HepG2 (cell line): ENCODE measurements around the gene THBD.

ENCODE experiments used
- ATF7 ChIP-seq, 2 experiments: fragments of 450-650 bp in 1 of 2; sonication (generic) in 1 of 2; formaldehyde crosslinking in 1 of 2; IDR thresholded peaks; 2 replicates each; pipeline versions ENCODE4 v1.4.0 to v1.6.1; 2016 to 2020; ENCODE audit warnings: antibody characterized with exemption in 1 of 2, mild to moderate bottlenecking in 1 of 2, missing genetic modification reagents in 1 of 2
- EEA1 ChIP-seq: sonication (generic); formaldehyde crosslinking; IDR thresholded peaks from 2 replicates; pipeline ENCODE4 v1.5.1; 2020; ENCODE audit warnings: mild to moderate bottlenecking, missing genetic modification reagents, borderline replicate concordance
- EP300 ChIP-seq, 3 experiments: sonication (generic) in 1 of 3; formaldehyde crosslinking in 1 of 3; IDR thresholded peaks; 2 replicates each; pipeline versions ENCODE4 v1.5.1 to v1.6.1; 2011 to 2020; ENCODE audit warnings: low read depth in 2 of 3, low read length in 2 of 3, borderline replicate concordance in 1 of 3, improper control_type of control experiment in 1 of 3, mild to moderate bottlenecking in 1 of 3, missing genetic modification reagents in 1 of 3, moderate library complexity in 1 of 3
- FOXP1 ChIP-seq, 2 experiments: fragments of 450-650 bp in 1 of 2; IDR thresholded peaks; 2 replicates each; pipeline ENCODE4 v1.6.1; 2017 to 2018; ENCODE audit warnings: antibody characterized with exemption in 1 of 2
- HMG20B ChIP-seq: conservative IDR thresholded peaks from 2 replicates; pipeline ENCODE4 v1.6.1; 2016; ENCODE audit warnings: missing genetic modification reagents, missing compliant biosample characterization
- MEF2D ChIP-seq: sonication (generic); formaldehyde crosslinking; IDR thresholded peaks from 2 replicates; pipeline ENCODE4 v1.5.1; 2020; ENCODE audit warnings: mild to moderate bottlenecking, missing genetic modification reagents
- NRL ChIP-seq: sonication (generic); formaldehyde crosslinking; IDR thresholded peaks from 2 replicates; pipeline ENCODE4 v1.5.0; 2020; ENCODE audit warnings: missing genetic modification reagents, mild to moderate bottlenecking, moderate library complexity, borderline replicate concordance
- POLR2A ChIP-seq, 2 experiments: IDR thresholded peaks; 2 replicates each; pipeline ENCODE4 v1.6.1; 2011; ENCODE audit warnings: low read depth in 2 of 2, low read length in 2 of 2, mild to moderate bottlenecking in 1 of 2, moderate library complexity in 1 of 2; ENCODE audit not compliant: insufficient read depth in 1 of 2
- ZMYM3 ChIP-seq: sonication (generic); formaldehyde crosslinking; IDR thresholded peaks from 2 replicates; pipeline ENCODE4 v1.5.1; 2020; ENCODE audit warnings: mild to moderate bottlenecking, missing genetic modification reagents
- ZNF274 ChIP-seq: sonication (generic); formaldehyde crosslinking; IDR thresholded peaks from 2 replicates; pipeline ENCODE4 v1.5.1; 2020; ENCODE audit warnings: mild to moderate bottlenecking, missing genetic modification reagents
- ZNF543 ChIP-seq: sonication (generic); formaldehyde crosslinking; IDR thresholded peaks from 2 replicates; pipeline ENCODE4 v1.4.0; 2020; ENCODE audit warnings: mild to moderate bottlenecking, missing genetic modification reagents
- ZNF616 ChIP-seq: sonication (generic); formaldehyde crosslinking; IDR thresholded peaks from 2 replicates; pipeline ENCODE4 v1.5.0; 2020; ENCODE audit warnings: low read depth, mild to moderate bottlenecking, missing genetic modification reagents
- TF ChIP-seq, protein P1 (sequence below): sonication (generic); formaldehyde crosslinking; IDR thresholded peaks from 2 replicates; pipeline ENCODE4 v1.5.0; 2020; ENCODE audit warnings: mild to moderate bottlenecking, missing genetic modification reagents, moderate library complexity

DNA sequence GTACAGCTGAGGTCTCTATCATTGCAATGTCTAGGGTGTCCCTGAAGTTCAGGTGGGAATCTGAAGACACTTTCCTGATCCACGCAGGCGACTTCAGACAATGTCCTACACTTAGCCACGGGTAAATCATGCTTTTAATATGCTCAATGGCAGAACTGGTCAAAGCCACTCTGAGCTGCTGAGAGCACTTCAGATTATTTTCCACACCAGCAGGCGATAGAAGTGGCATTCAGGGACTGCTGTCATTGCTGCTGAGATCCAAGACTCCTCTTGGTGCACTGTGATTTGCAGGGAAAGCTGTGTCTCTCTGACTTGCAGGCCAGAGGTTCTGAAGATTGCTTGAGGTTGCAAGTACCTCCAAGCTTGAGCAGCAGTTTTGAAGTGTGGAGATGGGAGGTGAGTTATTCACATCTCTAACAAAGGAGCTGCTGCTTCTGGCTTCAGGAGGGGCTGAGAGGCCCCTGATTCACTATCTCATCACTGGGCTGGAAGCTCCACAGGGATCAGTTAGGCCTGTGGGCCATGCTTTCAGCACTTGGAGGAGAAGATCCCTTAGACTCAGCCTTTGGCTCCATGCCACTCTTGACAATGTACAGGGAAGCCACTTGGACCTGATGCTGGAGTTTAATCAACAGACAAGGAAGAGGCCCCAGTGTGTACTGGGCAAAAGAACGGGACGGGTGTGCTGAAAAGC is 17.3 kb downstream of the THBD start:
- TF ChIP-seq ZMYM3 (no peak), MEF2D (CRISPR knock-in tag) (no peak), POLR2A (IDR thresholded peaks at IDR 0.05; ENCODE audit: insufficient read depth in 1 of 2, low read depth in 2 of 2, low read length in 2 of 2) (no peak), EEA1 (CRISPR knock-in tag) (no peak), ATF7 (IDR thresholded peaks at IDR 0.05) (no peak), ATF7 (CRISPR knock-in tag; IDR thresholded peaks at IDR 0.05) (no peak), EP300 (IDR thresholded peaks at IDR 0.05; ENCODE audit: low read depth in 2 of 2, low read length in 2 of 2) (no peak), EP300 (CRISPR knock-in tag; IDR thresholded peaks at IDR 0.05; ENCODE audit: borderline replicate concordance) (no peak), HMG20B (CRISPR knock-in tag) (no peak), FOXP1 (IDR thresholded peaks at IDR 0.05) (no peak), FOXP1 (CRISPR knock-in tag; IDR thresholded peaks at IDR 0.05) (no peak), NRL (CRISPR knock-in tag) (no peak), ZNF616 (CRISPR knock-in tag) (no peak), ZNF274 (CRISPR knock-in tag) (no peak), ZNF543 (CRISPR knock-in tag) (no peak)
- TF ChIP-seq, protein P1, sequence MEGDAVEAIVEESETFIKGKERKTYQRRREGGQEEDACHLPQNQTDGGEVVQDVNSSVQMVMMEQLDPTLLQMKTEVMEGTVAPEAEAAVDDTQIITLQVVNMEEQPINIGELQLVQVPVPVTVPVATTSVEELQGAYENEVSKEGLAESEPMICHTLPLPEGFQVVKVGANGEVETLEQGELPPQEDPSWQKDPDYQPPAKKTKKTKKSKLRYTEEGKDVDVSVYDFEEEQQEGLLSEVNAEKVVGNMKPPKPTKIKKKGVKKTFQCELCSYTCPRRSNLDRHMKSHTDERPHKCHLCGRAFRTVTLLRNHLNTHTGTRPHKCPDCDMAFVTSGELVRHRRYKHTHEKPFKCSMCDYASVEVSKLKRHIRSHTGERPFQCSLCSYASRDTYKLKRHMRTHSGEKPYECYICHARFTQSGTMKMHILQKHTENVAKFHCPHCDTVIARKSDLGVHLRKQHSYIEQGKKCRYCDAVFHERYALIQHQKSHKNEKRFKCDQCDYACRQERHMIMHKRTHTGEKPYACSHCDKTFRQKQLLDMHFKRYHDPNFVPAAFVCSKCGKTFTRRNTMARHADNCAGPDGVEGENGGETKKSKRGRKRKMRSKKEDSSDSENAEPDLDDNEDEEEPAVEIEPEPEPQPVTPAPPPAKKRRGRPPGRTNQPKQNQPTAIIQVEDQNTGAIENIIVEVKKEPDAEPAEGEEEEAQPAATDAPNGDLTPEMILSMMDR (CRISPR knock-in tag), result no peak
